Fibroblast of skin of left quadriceps (primary cell): ENCODE data around the gene UNC5C.
A peak's percentile ranks its signal among the peaks of the same experiment; 100 is the strongest.

Source experiments
- DNase-seq, 2 experiments: peaks; one replicate each; pipeline ENCODE4 v3.0.0-alpha.2; 2013; ENCODE audit warnings: low read depth in 2 of 2

The UNC5C gene

GRCh38 chr4:95129821-95130311, 418.9 kb downstream of the UNC5C start:
- DNase-seq = peak; percentile 100

- no peak for DNase-seq
Observed at GRCh38 chr4:95129031-95129430, 419.7 kb downstream of the UNC5C start.

GRCh38 chr4:95124906-95125504, 423.8 kb downstream of the UNC5C start:
- peak in 1 of 2 experiments; percentile 51 for DNase-seq

- DNase-seq = no peak
Observed at GRCh38 chr4:95122001-95122400, 426.8 kb downstream of the UNC5C start.

- DNase-seq = no peak
Observed at GRCh38 chr4:95120456-95120855, 428.3 kb downstream of the UNC5C start.

- DNase-seq = no peak
Observed at GRCh38 chr4:95118497-95118896, 430.3 kb downstream of the UNC5C start.

GRCh38 chr4:95114521-95114920, 434.3 kb downstream of the UNC5C start:
- DNase-seq = no peak
